Left colon (tissue), 2 donors: Measurements from ENCODE around the gene F2RL3. TPM values are rescaled to one million over a fixed set of nuclear protein-coding genes. Genes with fewer than 3 reads are reported as not detected.
"Not testable (repeated sequence)": the region's sequence is repeated elsewhere in the genome, so short reads cannot be mapped to it uniquely, and the experiment has no call there.

Source experiments
- ATAC-seq: fragments of 200-7000 bp; cut with Tn5 transposase; one replicate; pipeline ENCODE4 v1.9.1; 2020; ENCODE audit warnings: mild to moderate bottlenecking, moderate library complexity
- DNase-seq, 2 donors: peaks; one replicate each; pipeline ENCODE4 v3.0.0-alpha.2; 2020
- intact Hi-C, 2 donors: fragments of 100-400 bp; cut with DNase I in 1 of 2; cut with micrococcal nuclease in 1 of 2; formaldehyde crosslinking; loops; one replicate each; pipeline versions ENCODE4 v1.11.2 to v1.14.0; 2022; cut with DNase I, micrococcal nuclease
- total RNA-seq, 2 donors: library from RNA; stranded (reverse); fragmentation: NEBNext Ultra II Directional; extraction: Animal tissue kit (Norgen Biotek cat#: 25700); gene quantifications; one replicate each; pipeline ENCODE4 v1.2.1, GENCODE V29; 2021
- donor health status: DM: no; HTN: no; CAD: no.
- donor health status: DM: yes; HTN: yes; CAD: no.

Gene F2RL3
- total RNA-seq, 2 donors from 2014 or later: 1.1 to 2.6 TPM

GRCh38 chr19:16873594-16873993 is 15.2 kb upstream of the F2RL3 start:
- no peak for ATAC-seq

GRCh38 chr19:16874250-16874977 is 14.4 kb upstream of the F2RL3 start:
- ATAC-seq: no peak
- DNase-seq: no peak
- intact Hi-C loops: no loop called here

More at GRCh38 chr19:16873594-16873993, 15.2 kb upstream of the F2RL3 start:
- no peak for DNase-seq
- intact Hi-C loops: no loop called here

- intact Hi-C loops: not testable (repeated sequence)
Measured at GRCh38 chr19:16874978-16875299, 13.9 kb upstream of the F2RL3 start.

GRCh38 chr19:16875584-16876555 is 12.9 kb upstream of the F2RL3 start:
- ATAC-seq (no peak), DNase-seq (peak in 1 of 2 donors; percentile 41)
- intact Hi-C loops: no loop called here

More at GRCh38 chr19:16874978-16875299, 13.9 kb upstream of the F2RL3 start:
- ATAC-seq, DNase-seq: not testable (repeated sequence)

GRCh38 chr19:16876904-16877361 is 11.9 kb upstream of the F2RL3 start:
- ATAC-seq: no peak
- intact Hi-C loops: no loop called here
- DNase-seq: no peak

GRCh38 chr19:16877581-16877980 is 11.2 kb upstream of the F2RL3 start:
- intact Hi-C loops: no loop called here
- no peak for ATAC-seq
- DNase-seq: no peak

GRCh38 chr19:16878181-16878965 is 10.4 kb upstream of the F2RL3 start:
- DNase-seq (no peak), ATAC-seq (no peak)
- intact Hi-C loops: no loop called here

GRCh38 chr19:16880884-16881554 is 7.8 kb upstream of the F2RL3 start:
- DNase-seq (no peak), ATAC-seq (no peak)
- intact Hi-C loops: no loop called here

- intact Hi-C loops: no loop called here
- DNase-seq (no peak), ATAC-seq (no peak)
Measured at GRCh38 chr19:16882146-16882545, 6.7 kb upstream of the F2RL3 start.

GRCh38 chr19:16883522-16883921 is 5.3 kb upstream of the F2RL3 start:
- intact Hi-C loops: no loop called here
- no peak for ATAC-seq
- DNase-seq: no peak

GRCh38 chr19:16885166-16885565 is 3.6 kb upstream of the F2RL3 start:
- no peak for ATAC-seq
- intact Hi-C loops: no loop called here
- DNase-seq: no peak

GRCh38 chr19:16886305-16886880 is 2.4 kb upstream of the F2RL3 start:
- DNase-seq (no peak), ATAC-seq (peak; percentile 67)
- intact Hi-C loops: no loop called here

GRCh38 chr19:16887353-16888265 is 1.2 kb upstream of the F2RL3 start:
- DNase-seq (no peak), ATAC-seq (no peak)
- intact Hi-C loops: no loop called here

GRCh38 chr19:16889366-16889882 is 625 bp downstream of the F2RL3 start:
- ATAC-seq (no peak), DNase-seq (no peak)
- intact Hi-C loops: no loop called here

GRCh38 chr19:16889883-16890460 is 1.2 kb downstream of the F2RL3 start:
- DNase-seq: no peak
- no peak for ATAC-seq
- intact Hi-C loops: no loop called here

GRCh38 chr19:16890461-16891184 is 1.8 kb downstream of the F2RL3 start:
- intact Hi-C loops: no loop called here
- DNase-seq (no peak), ATAC-seq (no peak)
